ENCODE measurements around the gene PGAM2. TPM values are rescaled to one million over a fixed set of nuclear protein-coding genes. Genes with fewer than 3 reads are reported as not detected.

PGAM2 gene
- total RNA-seq, 1 experiment from 2014 or later: 8.7 TPM

GRCh38 chr7:44077061-44077460, 11.7 kb upstream of the PGAM2 start:
- H3K4ac ChIP-seq (ENCODE audit: low read depth, low read length): no peak overlapping the region
- no peak overlapping the region for H3K14ac ChIP-seq (ENCODE audit: insufficient read depth, low read length)
- H4K20me1 ChIP-seq (ENCODE audit: control insufficient read depth, insufficient read depth, insufficient read length): no peaks in the 10 kb centered on the region
- no peak overlapping the region for H3K27ac Mint-ChIP-seq
- H3K23me2 ChIP-seq (ENCODE audit: insufficient read length, low read depth, low read length, poor library complexity, severe bottlenecking): no peaks in the 10 kb centered on the region
- H3K23ac ChIP-seq (ENCODE audit: insufficient read length, low read depth, low read length): no peak overlapping the region
- H3K4me3 Mint-ChIP-seq: no peak overlapping the region
- peaks cover 7 to 10% of the 10 kb centered on the region in 2 experiments; a peak in 2 of 4 replicates for H3K4me1 Mint-ChIP-seq
- no peaks in the 10 kb centered on the region for H3K79me1 ChIP-seq (ENCODE audit: insufficient read depth, low read depth, low read length, poor library complexity, severe bottlenecking)
- H4K91ac ChIP-seq (ENCODE audit: insufficient read length, low read depth, low read length): no peak overlapping the region
- H2BK20ac ChIP-seq (ENCODE audit: low read depth, low read length, poor library complexity, severe bottlenecking): no peak overlapping the region
- H4K5ac ChIP-seq (ENCODE audit: insufficient read length, low read depth, low read length): no peak overlapping the region
- no peak overlapping the region for H2AK5ac ChIP-seq (ENCODE audit: insufficient read length, low read length)
- no peaks in the 10 kb centered on the region for H3K27me3 ChIP-seq (ENCODE audit: insufficient read depth, low read length)
- H2BK120ac ChIP-seq (ENCODE audit: low read depth, low read length, poor library complexity, severe bottlenecking): no peak overlapping the region
- H3K27ac ChIP-seq (ENCODE audit: insufficient read length, low read depth, low read length): no peak overlapping the region
- H3K9me3 ChIP-seq (ENCODE audit: control insufficient read depth, low read depth, low read length): no peaks in the 10 kb centered on the region
- H3K4me2 ChIP-seq (ENCODE audit: insufficient read depth, insufficient read length, low read length): no peak overlapping the region
- no peak overlapping the region for H4K8ac ChIP-seq (replicated peaks; ENCODE audit: insufficient read length, low read depth, low read length)
- no peak for DNase-seq
- H2BK12ac ChIP-seq (ENCODE audit: insufficient read length, low read depth, low read length): no peak overlapping the region
- H3K36me3 Mint-ChIP-seq (ENCODE audit: insufficient read depth in 1 of 3, low read depth in 3 of 3): peaks cover 19 to 62% (median 53%) of the 10 kb centered on the region in 3 experiments
- no peak overlapping the region for H2AFZ ChIP-seq (ENCODE audit: low read length)
- H2BK5ac ChIP-seq (ENCODE audit: insufficient read length, low read length): no peak overlapping the region
- H3K79me2 ChIP-seq (ENCODE audit: insufficient read depth, low read length): no peaks in the 10 kb centered on the region
- H3K56ac ChIP-seq (ENCODE audit: insufficient read length, low read depth, low read length): no peak overlapping the region
- H3K9me3 Mint-ChIP-seq: no peaks in the 10 kb centered on the region; a peak in 1 of 5 replicates
- no peak for TF ChIP-seq CTCF (conservative IDR thresholded peaks at IDR 0.05)
- no peak overlapping the region for H3T11ph ChIP-seq (ENCODE audit: low read length)
- H3K27me3 Mint-ChIP-seq (ENCODE audit: low read depth): no peaks in the 10 kb centered on the region
- peaks cover 4% of the 10 kb centered on the region; the same call in 1 of the 2 replicates for H3K4me1 ChIP-seq (ENCODE audit: insufficient read depth, low read length)
- H3K18ac ChIP-seq (ENCODE audit: insufficient read length, low read depth, low read length): no peak overlapping the region
- WGBS (ENCODE audit: extremely low coverage, insufficient read length, low lambda C conversion rate): no CpG with 5 or more reads among the region's 9 CpGs
- no peak overlapping the region for H3K9ac ChIP-seq (ENCODE audit: extremely low read depth, insufficient read length, low read length)
- H2BK15ac ChIP-seq (ENCODE audit: low read depth, low read length): no peak overlapping the region

Data from H9 (cell line).